Suppressor macrophage treated with lipopolysaccharide for 4 hours (primary cell): Measurements from ENCODE around the gene RALGPS2.
A peak's percentile ranks its signal among the peaks of the same experiment; 100 is the strongest.

ENCODE experiments used
- DNase-seq: peaks from one replicate; pipeline ENCODE4 v3.0.0-alpha.2; 2020

RALGPS2 gene

GRCh38 chr1:178869119-178869697, 144.2 kb downstream of the RALGPS2 start:
- DNase-seq = no peak

GRCh38 chr1:178870221-178870620, 145.2 kb downstream of the RALGPS2 start:
- DNase-seq = no peak

- DNase-seq = no peak
These were observed 145.9 kb downstream of the RALGPS2 start, which contains the start of gene ANGPTL1 for GRCh38 chr1:178870944-178871343. TSS of gene ANGPTL1 (minus strand) at chr1:178871077. CDS start at chr1:178865776, 5,301 bp downstream.

- DNase-seq = no peak
These were observed 146.7 kb downstream of the RALGPS2 start for GRCh38 chr1:178871551-178872320.

- no peak for DNase-seq
These were observed 149.9 kb downstream of the RALGPS2 start for GRCh38 chr1:178874966-178875365.

- no peak for DNase-seq
These were observed 150.9 kb downstream of the RALGPS2 start for GRCh38 chr1:178875936-178876335.

- DNase-seq = peak; percentile 25
These were observed 152.9 kb downstream of the RALGPS2 start for GRCh38 chr1:178877896-178878295.

- no peak for DNase-seq
These were observed 156.9 kb downstream of the RALGPS2 start for GRCh38 chr1:178881950-178882349.

- no peak for DNase-seq
These were observed 160.8 kb downstream of the RALGPS2 start for GRCh38 chr1:178885869-178886268.

GRCh38 chr1:178886551-178886950, 161.5 kb downstream of the RALGPS2 start:
- DNase-seq = no peak

GRCh38 chr1:178895928-178896327, 170.9 kb downstream of the RALGPS2 start:
- no peak for DNase-seq

GRCh38 chr1:178898401-178898800, 173.4 kb downstream of the RALGPS2 start:
- no peak for DNase-seq

- no peak for DNase-seq
These were observed 174.4 kb downstream of the RALGPS2 start for GRCh38 chr1:178899402-178899801.

GRCh38 chr1:178901482-178902125, 176.6 kb downstream of the RALGPS2 start:
- no peak for DNase-seq

- DNase-seq = no peak
These were observed 183.3 kb downstream of the RALGPS2 start for GRCh38 chr1:178908358-178908757.

- DNase-seq = no peak
These were observed 185.0 kb downstream of the RALGPS2 start for GRCh38 chr1:178910023-178910422.

- no peak for DNase-seq
These were observed 187.6 kb downstream of the RALGPS2 start for GRCh38 chr1:178912597-178912996.

GRCh38 chr1:178916448-178917174, 191.6 kb downstream of the RALGPS2 start:
- DNase-seq = no peak

- no peak for DNase-seq
These were observed 193.3 kb downstream of the RALGPS2 start for GRCh38 chr1:178918308-178918707.

- DNase-seq = no peak
These were observed 193.9 kb downstream of the RALGPS2 start for GRCh38 chr1:178918955-178919354.

GRCh38 chr1:178919581-178919980, 194.5 kb downstream of the RALGPS2 start:
- no peak for DNase-seq

- DNase-seq = no peak
These were observed 196.5 kb downstream of the RALGPS2 start for GRCh38 chr1:178921499-178921898.

- no peak for DNase-seq
These were observed 198.5 kb downstream of the RALGPS2 start for GRCh38 chr1:178923512-178923911.
